GM12891 (cell line): ENCODE results near the gene BET1.

Experiments used
- DNase-seq: peaks from one replicate; pipeline ENCODE4 v3.0.0; 2011; ENCODE audit warnings: low spot score; ENCODE audit not compliant: insufficient read length
- FAIRE-seq: peaks from 2 replicates; lab custom pipeline; 2011; peaks lifted over from hg19 to GRCh38; lab: Jason Lieb, UNC
- PAX5 ChIP-seq: IDR thresholded peaks from 2 replicates; pipeline ENCODE4 v1.6.1; 2011; ENCODE audit warnings: low read length, moderate library complexity, mild to moderate bottlenecking; ENCODE audit not compliant: insufficient read depth, severe bottlenecking
- POLR2A ChIP-seq: IDR thresholded peaks from 2 replicates; pipeline ENCODE4 v1.6.1; 2011; ENCODE audit warnings: low read depth, low read length, control low read depth
- POLR2AphosphoS5 ChIP-seq: IDR thresholded peaks from 2 replicates; pipeline ENCODE4 v1.6.1; 2011; ENCODE audit warnings: low read depth, low read length, control low read depth
- POU2F2 ChIP-seq: IDR thresholded peaks from 2 replicates; pipeline ENCODE4 v1.6.1; 2011; ENCODE audit warnings: low read depth, mild to moderate bottlenecking, control low read depth, low read length, moderate library complexity
- SPI1 ChIP-seq: IDR thresholded peaks from 2 replicates; pipeline ENCODE4 v1.6.1; 2011; ENCODE audit warnings: low read depth, low read length, control low read depth
- TAF1 ChIP-seq: IDR thresholded peaks from 2 replicates; pipeline ENCODE4 v1.6.1; 2011; ENCODE audit warnings: low read depth, low read length, control low read depth

BET1 gene

GRCh38 chr7:93945083-93945482, 59.1 kb downstream of the BET1 start:
- TF ChIP-seq POU2F2 (no peak), PAX5 (no peak), SPI1 (no peak), POLR2A (no peak), TAF1 (no peak), POLR2AphosphoS5 (no peak)
- no peak for FAIRE-seq

GRCh38 chr7:93944673-93945072, 59.5 kb downstream of the BET1 start:
- FAIRE-seq (no peak), DNase-seq (no peak)
- no peak for TF ChIP-seq SPI1
- no peak for TF ChIP-seq TAF1

More at GRCh38 chr7:93945083-93945482, 59.1 kb downstream of the BET1 start:
- DNase-seq, result no peak

GRCh38 chr7:93943816-93944540, 60.2 kb downstream of the BET1 start:
- no peak for FAIRE-seq
- DNase-seq, result no peak
- TF ChIP-seq SPI1 (no peak), TAF1 (no peak), POLR2AphosphoS5 (no peak), POU2F2 (no peak), PAX5 (no peak), POLR2A (no peak)
